GM23338 (cell line): Measurements from ENCODE around the gene ARRDC1. TPM values are rescaled to one million over a fixed set of nuclear protein-coding genes. Genes with fewer than 3 reads are reported as not detected.

ENCODE experiments used
- ATAC-seq: fragments of 200-7000 bp; cut with Tn5 transposase; 3 replicates; pipeline ENCODE4 v1.9.1; 2020
- DNase-seq: peaks from one replicate; pipeline ENCODE4 v3.0.0-alpha.2; 2015; ENCODE audit warnings: low spot score
- H2AFZ ChIP-seq: fragments of 200-600 bp; sonication (generic); 2 replicates; pipeline ENCODE4 v1.8.0; 2016; ENCODE audit warnings: antibody characterized with exemption, mild to moderate bottlenecking, moderate library complexity
- H3F3A ChIP-seq: fragments of 200-600 bp; sonication (generic); replicated peaks from 2 replicates; pipeline ENCODE4 v1.8.0; 2017; ENCODE audit warnings: antibody characterized with exemption, mixed run types, low read depth
- H3K27ac ChIP-seq: fragments of 200-600 bp; sonication (generic); 2 replicates; pipeline ENCODE4 v1.6.1; 2016; ENCODE audit warnings: low read depth
- H3K27me3 ChIP-seq: fragments of 200-600 bp; sonication (generic); 2 replicates; pipeline ENCODE4 v1.8.0; 2016; ENCODE audit warnings: mild to moderate bottlenecking, mixed run types, moderate library complexity; ENCODE audit not compliant: insufficient read depth
- H3K36me3 ChIP-seq: fragments of 200-600 bp; sonication (generic); 2 replicates; pipeline ENCODE4 v1.8.0; 2016; ENCODE audit warnings: mild to moderate bottlenecking; ENCODE audit not compliant: insufficient read depth
- H3K4me1 ChIP-seq: fragments of 200-600 bp; sonication (generic); 2 replicates; pipeline ENCODE4 v1.8.0; 2016; ENCODE audit warnings: mild to moderate bottlenecking, moderate library complexity; ENCODE audit not compliant: insufficient read depth
- H3K4me2 ChIP-seq: fragments of 200-600 bp; sonication (generic); 2 replicates; pipeline ENCODE4 v1.7.1; 2017; ENCODE audit warnings: mixed run types
- H3K4me3 ChIP-seq: fragments of 200-600 bp; sonication (generic); 2 replicates; pipeline ENCODE4 v1.6.1; 2016; ENCODE audit warnings: mixed run types
- H3K79me2 ChIP-seq: fragments of 200-600 bp; sonication (generic); replicated peaks from 2 replicates; pipeline ENCODE4 v1.8.0; 2017; ENCODE audit warnings: mild to moderate bottlenecking; ENCODE audit not compliant: insufficient read depth
- H3K9me2 ChIP-seq: fragments of 200-600 bp; sonication (generic); 2 replicates; pipeline ENCODE4 v1.8.0; 2017; ENCODE audit not compliant: insufficient read depth
- H4K20me1 ChIP-seq: fragments of 200-600 bp; sonication (generic); replicated peaks from 2 replicates; pipeline ENCODE4 v1.8.0; 2017; ENCODE audit warnings: mild to moderate bottlenecking; ENCODE audit not compliant: insufficient read depth
- H3K27ac Mint-ChIP-seq: 2 replicates; pipeline ENCODE4 v1.8.0; 2020; ENCODE audit warnings: inconsistent platforms, mild to moderate bottlenecking, moderate library complexity, mixed read lengths
- H3K27me3 Mint-ChIP-seq: 3 replicates; pipeline ENCODE4 v1.8.0; 2022; ENCODE audit warnings: low read depth, mild to moderate bottlenecking, moderate library complexity, mixed read lengths, inconsistent platforms; ENCODE audit not compliant: insufficient read depth, poor library complexity
- H3K36me3 Mint-ChIP-seq: 3 replicates; pipeline ENCODE4 v1.8.0; 2021; ENCODE audit warnings: low read depth, mild to moderate bottlenecking, inconsistent platforms, moderate library complexity, mixed read lengths
- H3K4me1 Mint-ChIP-seq: 3 replicates; pipeline ENCODE4 v1.8.0; 2020; ENCODE audit warnings: mild to moderate bottlenecking, inconsistent platforms, mixed read lengths
- H3K4me3 Mint-ChIP-seq: 3 replicates; pipeline ENCODE4 v1.8.0; 2021; ENCODE audit warnings: moderate library complexity, mild to moderate bottlenecking, inconsistent platforms, mixed read lengths
- H3K9me3 Mint-ChIP-seq: 3 replicates; pipeline ENCODE4 v1.8.0; 2020; ENCODE audit warnings: moderate library complexity, mild to moderate bottlenecking, inconsistent platforms, mixed read lengths
- CREB1 ChIP-seq: fragments of 250-450 bp; sonication (Bioruptor Pico); IDR thresholded peaks from 2 replicates; pipeline ENCODE4 v1.5.0; 2020; ENCODE audit warnings: low read depth, mild to moderate bottlenecking, moderate library complexity
- EZH2 ChIP-seq: fragments of 200-600 bp; sonication (generic); IDR thresholded peaks from one replicate; pipeline ENCODE4 v1.8.0; 2017; ENCODE audit warnings: antibody characterized with exemption, mild to moderate bottlenecking, low read depth; ENCODE audit not compliant: unreplicated experiment
- EZH2phosphoT487 ChIP-seq: fragments of 200-600 bp; sonication (generic); IDR thresholded peaks from one replicate; pipeline ENCODE4 v1.8.1; 2018; ENCODE audit warnings: antibody characterized with exemption; ENCODE audit not compliant: unreplicated experiment
- JUNB ChIP-seq: IDR thresholded peaks from one replicate; pipeline ENCODE4 v1.6.1; 2016; ENCODE audit warnings: antibody characterized with exemption; ENCODE audit not compliant: unreplicated experiment
- NANOG ChIP-seq: IDR thresholded peaks from 2 replicates; pipeline ENCODE4 v1.6.1; 2016; ENCODE audit warnings: antibody characterized with exemption, borderline replicate concordance
- POLR2AphosphoS5 ChIP-seq: IDR thresholded peaks from 2 replicates; pipeline ENCODE4 v1.6.1; 2016; ENCODE audit warnings: antibody characterized with exemption, low read depth
- REST ChIP-seq: IDR thresholded peaks from one replicate; pipeline ENCODE4 v1.6.1; 2018; ENCODE audit warnings: antibody characterized with exemption; ENCODE audit not compliant: unreplicated experiment
- STAT1 ChIP-seq: IDR thresholded peaks from one replicate; pipeline ENCODE4 v1.6.1; 2016; ENCODE audit warnings: antibody characterized with exemption; ENCODE audit not compliant: unreplicated experiment
- ZNF114 ChIP-seq: fragments of 250-450 bp; sonication (Bioruptor Pico); IDR thresholded peaks from 2 replicates; pipeline ENCODE4 v1.5.0; 2020; ENCODE audit warnings: mild to moderate bottlenecking, moderate library complexity
- ZNF331 ChIP-seq: fragments of 250-450 bp; sonication (Bioruptor Pico); IDR thresholded peaks from 2 replicates; pipeline ENCODE4 v1.5.0; 2020; ENCODE audit warnings: low read depth, mild to moderate bottlenecking, moderate library complexity
- ZNF462 ChIP-seq: fragments of 250-450 bp; sonication (Bioruptor Pico); IDR thresholded peaks from 2 replicates; pipeline ENCODE4 v1.5.0; 2020; ENCODE audit warnings: mild to moderate bottlenecking, moderate library complexity
- polyA plus RNA-seq: library from polyadenylated mRNA; unstranded; fragments of >200 nt; fragmentation: Nextera tagmentation; extraction: Ambion mirVana; gene quantifications from 2 replicates; pipeline ENCODE4 v1.2.1, GENCODE V29; 2016
- total RNA-seq: library from RNA; depleted of rRNA; stranded (reverse); fragments of >200 nt; shearing (Covaris generic); gene quantifications from 2 replicates; pipeline ENCODE4 v1.2.3, GENCODE V29; 2014
- TF ChIP-seq, protein P1 (sequence below), 2 experiments: fragments of 200-600 bp in 1 of 2; sonication (generic) in 1 of 2; conservative IDR thresholded peaks; 2 replicates each; pipeline versions ENCODE4 v1.5.1 to v1.6.1; 2016 to 2017; ENCODE audit warnings: antibody characterized with exemption in 2 of 2, low read depth in 2 of 2, mild to moderate bottlenecking in 2 of 2, moderate library complexity in 1 of 2
- TF ChIP-seq, protein P2 (sequence below): IDR thresholded peaks from 2 replicates; pipeline ENCODE4 v1.6.1; 2016; ENCODE audit warnings: antibody characterized with exemption

The ARRDC1 gene
- total and polyA plus RNA-seq, 2 experiments from 2014 or later = 36.6 to 63.8 TPM

- H3K4me3 ChIP-seq = peak overlapping the region; percentile 79
- DNase-seq (peak; percentile 25), ATAC-seq (peak; percentile 5; the same call in 2 of the 3 replicates)
- no peak overlapping the region for H3K27ac ChIP-seq
- H2AFZ ChIP-seq = no peak overlapping the region
- no peaks in the 10 kb centered on the region for H3K27me3 ChIP-seq
- peaks cover 9% of the 10 kb centered on the region for H3K4me1 ChIP-seq
- Mint-ChIP-seq H3K9me3 (peaks cover 2% of the 10 kb centered on the region; the same call in 1 of the 3 replicates), H3K27ac (no peak overlapping the region), H3K27me3 (peaks cover 15% of the 10 kb centered on the region), H3K4me1 (peaks cover 5% of the 10 kb centered on the region; the same call in 2 of the 3 replicates), H3K36me3 (peaks cover 43% of the 10 kb centered on the region), H3K4me3 (peak overlapping the region; percentile 88)
- H3K79me2 ChIP-seq = peaks cover 17% of the 10 kb centered on the region
- H3K9me2 ChIP-seq = no peaks in the 10 kb centered on the region
- 0 out of 2 replicates have a peak, but pooled peaks cover 7% of the 10 kb centered on the region for H3F3A ChIP-seq
- TF ChIP-seq CREB1 (CRISPR knock-in tag) (no peak), ZNF462 (CRISPR knock-in tag) (no peak), ZNF331 (CRISPR knock-in tag) (no peak), ZNF114 (CRISPR knock-in tag) (no peak), STAT1 (no peak), EZH2phosphoT487 (no peak), NANOG (no peak), EZH2 (no peak), JUNB (no peak), REST (no peak), POLR2AphosphoS5 (no peak)
- TF ChIP-seq, protein P1, sequence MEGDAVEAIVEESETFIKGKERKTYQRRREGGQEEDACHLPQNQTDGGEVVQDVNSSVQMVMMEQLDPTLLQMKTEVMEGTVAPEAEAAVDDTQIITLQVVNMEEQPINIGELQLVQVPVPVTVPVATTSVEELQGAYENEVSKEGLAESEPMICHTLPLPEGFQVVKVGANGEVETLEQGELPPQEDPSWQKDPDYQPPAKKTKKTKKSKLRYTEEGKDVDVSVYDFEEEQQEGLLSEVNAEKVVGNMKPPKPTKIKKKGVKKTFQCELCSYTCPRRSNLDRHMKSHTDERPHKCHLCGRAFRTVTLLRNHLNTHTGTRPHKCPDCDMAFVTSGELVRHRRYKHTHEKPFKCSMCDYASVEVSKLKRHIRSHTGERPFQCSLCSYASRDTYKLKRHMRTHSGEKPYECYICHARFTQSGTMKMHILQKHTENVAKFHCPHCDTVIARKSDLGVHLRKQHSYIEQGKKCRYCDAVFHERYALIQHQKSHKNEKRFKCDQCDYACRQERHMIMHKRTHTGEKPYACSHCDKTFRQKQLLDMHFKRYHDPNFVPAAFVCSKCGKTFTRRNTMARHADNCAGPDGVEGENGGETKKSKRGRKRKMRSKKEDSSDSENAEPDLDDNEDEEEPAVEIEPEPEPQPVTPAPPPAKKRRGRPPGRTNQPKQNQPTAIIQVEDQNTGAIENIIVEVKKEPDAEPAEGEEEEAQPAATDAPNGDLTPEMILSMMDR (conservative IDR thresholded peaks at IDR 0.05; ENCODE audit: low read depth in 2 of 2) = no peak
- TF ChIP-seq, protein P2, sequence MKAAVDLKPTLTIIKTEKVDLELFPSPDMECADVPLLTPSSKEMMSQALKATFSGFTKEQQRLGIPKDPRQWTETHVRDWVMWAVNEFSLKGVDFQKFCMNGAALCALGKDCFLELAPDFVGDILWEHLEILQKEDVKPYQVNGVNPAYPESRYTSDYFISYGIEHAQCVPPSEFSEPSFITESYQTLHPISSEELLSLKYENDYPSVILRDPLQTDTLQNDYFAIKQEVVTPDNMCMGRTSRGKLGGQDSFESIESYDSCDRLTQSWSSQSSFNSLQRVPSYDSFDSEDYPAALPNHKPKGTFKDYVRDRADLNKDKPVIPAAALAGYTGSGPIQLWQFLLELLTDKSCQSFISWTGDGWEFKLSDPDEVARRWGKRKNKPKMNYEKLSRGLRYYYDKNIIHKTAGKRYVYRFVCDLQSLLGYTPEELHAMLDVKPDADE = no peak
- H3K36me3 ChIP-seq = peaks cover 15% of the 10 kb centered on the region
- H3K4me2 ChIP-seq = peak overlapping the region; percentile 87
- peaks cover 14% of the 10 kb centered on the region; the same call in 1 of the 2 replicates for H4K20me1 ChIP-seq
Observed at GRCh38 chr9:137589441-137590122, 15.9 kb upstream of the ARRDC1 start.
